Trophoblast cell (in vitro differentiated cells and primary cell): ENCODE data around the gene KCNA2.

Source experiments
- DNase-seq, 2 donors: peaks; one replicate each; pipeline ENCODE4 v3.0.0-alpha.2; 2016
- H2AFZ ChIP-seq: 2 replicates; pipeline ENCODE4 v1.6.1; 2013; ENCODE audit warnings: low read length, moderate library complexity, mild to moderate bottlenecking; ENCODE audit not compliant: insufficient read depth, poor library complexity
- H2AK5ac ChIP-seq: 2 replicates; pipeline ENCODE4 v1.6.1; 2013; ENCODE audit warnings: mild to moderate bottlenecking, low read length
- H2BK120ac ChIP-seq: 2 replicates; pipeline ENCODE4 v1.6.1; 2013; ENCODE audit warnings: low read length, mild to moderate bottlenecking, moderate library complexity; ENCODE audit not compliant: insufficient read depth, poor library complexity
- H2BK12ac ChIP-seq: 2 replicates; pipeline ENCODE4 v1.6.1; 2013; ENCODE audit warnings: mild to moderate bottlenecking, low read length, moderate library complexity
- H2BK5ac ChIP-seq: 2 replicates; pipeline ENCODE4 v1.6.1; 2013; ENCODE audit warnings: low read length, low read depth, moderate library complexity, mild to moderate bottlenecking; ENCODE audit not compliant: poor library complexity
- H3K14ac ChIP-seq: 2 replicates; pipeline ENCODE4 v1.6.1; 2013; ENCODE audit warnings: mild to moderate bottlenecking, low read length
- H3K18ac ChIP-seq: 2 replicates; pipeline ENCODE4 v1.6.1; 2013; ENCODE audit warnings: mild to moderate bottlenecking, low read length
- H3K23ac ChIP-seq: 2 replicates; pipeline ENCODE4 v1.6.1; 2013; ENCODE audit warnings: low read length
- H3K27ac ChIP-seq: 2 replicates; pipeline ENCODE4 v1.5.1; 2013; ENCODE audit warnings: low read depth, mild to moderate bottlenecking, inconsistent platforms, low read length, moderate library complexity
- H3K27me3 ChIP-seq: 2 replicates; pipeline ENCODE4 v1.6.1; 2013; ENCODE audit warnings: inconsistent platforms, mild to moderate bottlenecking, low read length, moderate library complexity; ENCODE audit not compliant: insufficient read depth
- H3K36me3 ChIP-seq, 2 experiments: 1 replicate in 1 of 2; 2 replicates in 1 of 2; pipeline ENCODE4 v1.6.1; 2013; ENCODE audit warnings: low read length in 2 of 2, mild to moderate bottlenecking in 2 of 2, moderate library complexity in 1 of 2; ENCODE audit not compliant: insufficient read depth in 2 of 2, control insufficient read depth in 1 of 2
- H3K4ac ChIP-seq: 2 replicates; pipeline ENCODE4 v1.6.1; 2013; ENCODE audit warnings: low read depth, mild to moderate bottlenecking, low read length, moderate library complexity
- H3K4me1 ChIP-seq, 2 experiments: 1 replicate in 1 of 2; 2 replicates in 1 of 2; pipeline ENCODE4 v1.6.1; 2013; ENCODE audit warnings: low read length in 2 of 2, mild to moderate bottlenecking in 2 of 2, moderate library complexity in 1 of 2; ENCODE audit not compliant: insufficient read depth in 2 of 2, control insufficient read depth in 1 of 2
- H3K4me2 ChIP-seq: 2 replicates; pipeline ENCODE4 v1.6.1; 2013; ENCODE audit warnings: inconsistent platforms, mild to moderate bottlenecking, low read length, moderate library complexity
- H3K4me3 ChIP-seq: 2 replicates; pipeline ENCODE4 v1.5.1; 2013; ENCODE audit warnings: mild to moderate bottlenecking, low read depth, low read length, inconsistent platforms
- H3K79me1 ChIP-seq: one replicate; pipeline ENCODE4 v1.6.1; 2013; ENCODE audit warnings: low read length
- H3K79me2 ChIP-seq: 2 replicates; pipeline ENCODE4 v1.6.1; 2013; ENCODE audit warnings: low read length, mild to moderate bottlenecking; ENCODE audit not compliant: control insufficient read depth, insufficient read depth, poor library complexity
- H3K9ac ChIP-seq: 2 replicates; pipeline ENCODE4 v1.6.1; 2013; ENCODE audit warnings: mild to moderate bottlenecking, low read length
- H3K9me3 ChIP-seq: 2 replicates; pipeline ENCODE4 v1.6.1; 2013; ENCODE audit warnings: low read depth, mild to moderate bottlenecking, control low read depth, inconsistent platforms, low read length; ENCODE audit not compliant: insufficient read depth
- H4K12ac ChIP-seq: 2 replicates; pipeline ENCODE4 v1.6.1; 2013; ENCODE audit warnings: low read depth, mild to moderate bottlenecking, low read length, moderate library complexity
- H4K8ac ChIP-seq: 2 replicates; pipeline ENCODE4 v1.6.1; 2013; ENCODE audit warnings: low read depth, mild to moderate bottlenecking, low read length, moderate library complexity
- H4K91ac ChIP-seq: one replicate; pipeline ENCODE4 v1.6.1; 2013; ENCODE audit warnings: low read depth, mild to moderate bottlenecking, low read length, moderate library complexity
- WGBS: extraction: QIAGEN DNeasy Blood & Tissue Kit; methylation state at CpG from one replicate; pipeline ENCODE4 v1.1.7; 2013; ENCODE audit warnings: missing lambda C conversion rate; ENCODE audit not compliant: insufficient read length, insufficient coverage; ENCODE audit errors: extremely low coverage; 5-methylcytosine and 5-hydroxymethylcytosine counted together

The KCNA2 gene

GRCh38 chr1:110570901-110571300 lies 35.3 kb downstream of the KCNA2 start:
- H2AK5ac ChIP-seq = no peak overlapping the region
- H3K4me2 ChIP-seq = no peak overlapping the region
- no peak overlapping the region for H3K4ac ChIP-seq
- no peak overlapping the region for H3K18ac ChIP-seq
- no peak overlapping the region for H4K12ac ChIP-seq
- no peak overlapping the region for H3K9ac ChIP-seq
- H2AFZ ChIP-seq = no peak overlapping the region
- no peaks in the 10 kb centered on the region for H3K79me2 ChIP-seq
- H3K14ac ChIP-seq = no peak overlapping the region
- H3K9me3 ChIP-seq = no peaks in the 10 kb centered on the region
- no peak overlapping the region for H3K23ac ChIP-seq
- no peak overlapping the region for H3K4me3 ChIP-seq
- no peak overlapping the region for H4K91ac ChIP-seq
- no peak overlapping the region for H3K27ac ChIP-seq
- no peak overlapping the region for H4K8ac ChIP-seq
- no peak overlapping the region for H2BK5ac ChIP-seq
- WGBS = no CpG with 5 or more reads among the region's 4 CpGs
- H3K27me3 ChIP-seq = no peaks in the 10 kb centered on the region
- no peak overlapping the region for H2BK120ac ChIP-seq
- H3K4me1 ChIP-seq = no peaks in the 10 kb centered on the region
- H3K36me3 ChIP-seq = no peaks in the 10 kb centered on the region
- DNase-seq = no peak
- no peaks in the 10 kb centered on the region for H3K79me1 ChIP-seq
- no peak overlapping the region for H2BK12ac ChIP-seq

GRCh38 chr1:110570307-110570706 lies 35.9 kb downstream of the KCNA2 start:
- Histone ChIP-seq H3K36me3 (no peaks in the 10 kb centered on the region), H3K18ac (no peak overlapping the region), H3K4me3 (no peak overlapping the region), H3K79me1 (no peaks in the 10 kb centered on the region), H2AFZ (no peak overlapping the region), H3K9ac (no peak overlapping the region), H4K12ac (no peak overlapping the region), H3K27me3 (no peaks in the 10 kb centered on the region), H3K4me2 (no peak overlapping the region), H3K27ac (no peak overlapping the region), H3K4ac (no peak overlapping the region), H2BK5ac (no peak overlapping the region), H4K91ac (no peak overlapping the region), H3K14ac (no peak overlapping the region), H2AK5ac (no peak overlapping the region), H4K8ac (no peak overlapping the region), H3K23ac (no peak overlapping the region), H3K9me3 (no peaks in the 10 kb centered on the region), H2BK12ac (no peak overlapping the region), H2BK120ac (no peak overlapping the region), H3K79me2 (no peaks in the 10 kb centered on the region), H3K4me1 (no peaks in the 10 kb centered on the region)
- WGBS = no CpG with 5 or more reads among the region's 3 CpGs
- no peak for DNase-seq

GRCh38 chr1:110566836-110567235 lies 39.3 kb downstream of the KCNA2 start:
- Histone ChIP-seq H3K79me1 (no peaks in the 10 kb centered on the region), H3K4ac (no peak overlapping the region), H3K36me3 (no peaks in the 10 kb centered on the region), H2AK5ac (no peak overlapping the region), H2BK12ac (no peak overlapping the region), H3K27ac (no peak overlapping the region), H3K4me3 (no peak overlapping the region), H3K14ac (no peak overlapping the region), H3K4me1 (no peaks in the 10 kb centered on the region), H3K4me2 (no peak overlapping the region), H2BK5ac (no peak overlapping the region), H3K27me3 (no peaks in the 10 kb centered on the region), H4K12ac (no peak overlapping the region), H4K91ac (no peak overlapping the region), H4K8ac (no peak overlapping the region), H2BK120ac (no peak overlapping the region), H3K9ac (no peak overlapping the region), H2AFZ (no peak overlapping the region), H3K79me2 (no peaks in the 10 kb centered on the region), H3K18ac (no peak overlapping the region), H3K9me3 (no peaks in the 10 kb centered on the region), H3K23ac (no peak overlapping the region)
- DNase-seq = no peak
- WGBS = no CpG with 5 or more reads among the region's 3 CpGs

- H2AFZ ChIP-seq = no peak overlapping the region
- no peaks in the 10 kb centered on the region for H3K27me3 ChIP-seq
- H3K79me1 ChIP-seq = no peaks in the 10 kb centered on the region
- no peaks in the 10 kb centered on the region for H3K4me1 ChIP-seq
- no peaks in the 10 kb centered on the region for H3K9me3 ChIP-seq
- no peak overlapping the region for H4K12ac ChIP-seq
- no peak overlapping the region for H4K91ac ChIP-seq
- no peak overlapping the region for H3K14ac ChIP-seq
- no peak overlapping the region for H3K4me2 ChIP-seq
- H3K9ac ChIP-seq = no peak overlapping the region
- H3K4me3 ChIP-seq = no peak overlapping the region
- H2AK5ac ChIP-seq = no peak overlapping the region
- no peak overlapping the region for H2BK12ac ChIP-seq
- no peak overlapping the region for H3K23ac ChIP-seq
- no peak overlapping the region for H3K27ac ChIP-seq
- no CpG with 5 or more reads among the region's 1 CpG for WGBS
- no peak overlapping the region for H3K18ac ChIP-seq
- no peaks in the 10 kb centered on the region for H3K36me3 ChIP-seq
- no peak overlapping the region for H3K4ac ChIP-seq
- H4K8ac ChIP-seq = no peak overlapping the region
- no peak overlapping the region for H2BK5ac ChIP-seq
- H3K79me2 ChIP-seq = no peaks in the 10 kb centered on the region
- no peak for DNase-seq
- no peak overlapping the region for H2BK120ac ChIP-seq
Measured at GRCh38 chr1:110565565-110565964, 40.6 kb downstream of the KCNA2 start.
